Keratinocyte (primary cell): Measurements from ENCODE around the gene MEX3C. TPM values are rescaled to one million over a fixed set of nuclear protein-coding genes. Genes with fewer than 3 reads are reported as not detected.
A peak's percentile ranks its signal among the peaks of the same experiment; 100 is the strongest.

Source experiments
- DNase-seq: peaks from one replicate; pipeline ENCODE4 v3.0.0-alpha.2; 2011; ENCODE audit warnings: low read depth, missing footprints, low spot score
- FAIRE-seq: peaks from 2 replicates; lab custom pipeline; 2011; peaks lifted over from hg19 to GRCh38; lab: Jason Lieb, UNC
- H2AFZ ChIP-seq: 2 replicates; pipeline ENCODE4 v1.6.0; 2012; ENCODE audit warnings: low read length, control low read depth, inconsistent platforms; ENCODE audit not compliant: control insufficient read depth
- H3K27ac ChIP-seq: 2 replicates; pipeline ENCODE4 v1.5.1; 2011; ENCODE audit warnings: low read length; ENCODE audit not compliant: control insufficient read depth, insufficient read depth
- H3K27me3 ChIP-seq: 3 replicates; pipeline ENCODE4 v1.6.0; 2011; ENCODE audit warnings: low read length; ENCODE audit not compliant: control insufficient read depth, insufficient read depth; ENCODE audit errors: extremely low read depth
- H3K36me3 ChIP-seq, 2 experiments: 2 replicates in 1 of 2; 3 replicates in 1 of 2; pipeline ENCODE4 v1.5.1; 2011; ENCODE audit warnings: low read length in 2 of 2, mild to moderate bottlenecking in 1 of 2; ENCODE audit not compliant: control insufficient read depth in 2 of 2, insufficient read depth in 2 of 2; ENCODE audit errors: extremely low read depth in 1 of 2
- H3K4me1 ChIP-seq: 3 replicates; pipeline ENCODE4 v1.5.1; 2011; ENCODE audit warnings: low read length; ENCODE audit not compliant: control insufficient read depth, insufficient read depth; ENCODE audit errors: extremely low read depth
- H3K4me2 ChIP-seq: 3 replicates; pipeline ENCODE4 v1.6.0; 2011; ENCODE audit warnings: low read depth, low read length; ENCODE audit not compliant: control insufficient read depth, insufficient read depth; ENCODE audit errors: extremely low read depth
- H3K4me3 ChIP-seq, 3 experiments: fragments of 200-600 bp in 1 of 3; sonication (generic) in 1 of 3; 2 replicates in 2 of 3; 3 replicates in 1 of 3; pipeline ENCODE4 v1.5.1; 2011 to 2016; ENCODE audit warnings: low read length in 3 of 3, mild to moderate bottlenecking in 3 of 3, control low read depth in 2 of 3, inconsistent platforms in 1 of 3, low read depth in 1 of 3, mixed read lengths in 1 of 3, mixed run types in 1 of 3, moderate library complexity in 1 of 3; ENCODE audit not compliant: control insufficient read depth in 2 of 3, insufficient read depth in 2 of 3; ENCODE audit errors: extremely low read depth in 1 of 3
- H3K79me2 ChIP-seq: 2 replicates; pipeline ENCODE4 v1.6.0; 2012; ENCODE audit warnings: low read length; ENCODE audit not compliant: control insufficient read depth, insufficient read depth
- H3K9ac ChIP-seq: 3 replicates; pipeline ENCODE4 v1.6.0; 2011; ENCODE audit warnings: low read length; ENCODE audit not compliant: control insufficient read depth, insufficient read depth; ENCODE audit errors: extremely low read depth
- H3K9me1 ChIP-seq: 3 replicates; pipeline ENCODE4 v1.6.0; 2011; ENCODE audit warnings: low read length; ENCODE audit not compliant: control insufficient read depth, insufficient read depth; ENCODE audit errors: extremely low read depth
- H3K9me3 ChIP-seq: 2 replicates; pipeline ENCODE4 v1.5.1; 2012; ENCODE audit warnings: low read depth, low read length; ENCODE audit not compliant: control insufficient read depth
- H4K20me1 ChIP-seq: 3 replicates; pipeline ENCODE4 v1.6.0; 2011; ENCODE audit warnings: low read length; ENCODE audit not compliant: control insufficient read depth, insufficient read depth; ENCODE audit errors: extremely low read depth
- EZH2 ChIP-seq: IDR thresholded peaks from one replicate; pipeline ENCODE4 v1.6.1; 2012; ENCODE audit warnings: inconsistent platforms, mild to moderate bottlenecking, low read length, moderate library complexity
- dilution Hi-C: fragments of 300-500 bp; cut with MboI; formaldehyde crosslinking; loops from one replicate; pipeline ENCODE4 v1.7.0; 2020; ENCODE audit warnings: low sequenced_read_pairs; ENCODE audit not compliant: extremely low pct_ligation_motif_present
- polyA plus RNA-seq, 5 experiments: library from polyadenylated mRNA; depleted of rRNA in 3 of 5; stranded (reverse) in 3 of 5; stranded (forward) in 1 of 5; unstranded in 1 of 5; fragments of >200 nt; gene quantifications; 1 replicate in 1 of 5; 2 replicates in 3 of 5; 3 replicates in 1 of 5; pipeline versions ENCODE4 v1.2.1 to v1.2.3, GENCODE V29; 2011 to 2012; ENCODE audit warnings: missing spikeins in 2 of 5, low read depth in 1 of 5, low replicate concordance in 1 of 5
- TF ChIP-seq, protein P1 (sequence below), 3 experiments: IDR thresholded peaks in 1 of 3; conservative IDR thresholded peaks in 1 of 3; optimal IDR thresholded peaks in 1 of 3; 2 replicates in 2 of 3; 3 replicates in 1 of 3; pipeline versions ENCODE3 to v1.5.1; 2011; ENCODE audit warnings: low read length in 3 of 3, mild to moderate bottlenecking in 3 of 3, moderate library complexity in 2 of 3, control low read depth in 1 of 3, inconsistent platforms in 1 of 3; ENCODE audit not compliant: insufficient read depth in 2 of 3; ENCODE audit errors: extremely low read depth in 1 of 3

The MEX3C gene
- polyA plus RNA-seq, 1 donor (not counting 4 experiments of a cell fraction or from before 2014, with no cell fraction given): 75.1 TPM

- no peak for FAIRE-seq
- H3K4me2 ChIP-seq: peak overlapping the region; percentile 90
- no peak overlapping the region for H3K4me3 ChIP-seq
- peaks cover 8% of the 10 kb centered on the region for H4K20me1 ChIP-seq
- peaks cover 97% of the 10 kb centered on the region for H3K79me2 ChIP-seq
- H2AFZ ChIP-seq: no peak overlapping the region
- no peak overlapping the region for H3K9ac ChIP-seq
- peaks cover 34% of the 10 kb centered on the region for H3K4me1 ChIP-seq
- H3K9me3 ChIP-seq: no peaks in the 10 kb centered on the region
- H3K36me3 ChIP-seq: no peaks in the 10 kb centered on the region
- dilution Hi-C loops: no loop called here
- peak overlapping the region; percentile 20 for H3K27ac ChIP-seq
- no peaks in the 10 kb centered on the region for H3K9me1 ChIP-seq
- TF ChIP-seq, protein P1, sequence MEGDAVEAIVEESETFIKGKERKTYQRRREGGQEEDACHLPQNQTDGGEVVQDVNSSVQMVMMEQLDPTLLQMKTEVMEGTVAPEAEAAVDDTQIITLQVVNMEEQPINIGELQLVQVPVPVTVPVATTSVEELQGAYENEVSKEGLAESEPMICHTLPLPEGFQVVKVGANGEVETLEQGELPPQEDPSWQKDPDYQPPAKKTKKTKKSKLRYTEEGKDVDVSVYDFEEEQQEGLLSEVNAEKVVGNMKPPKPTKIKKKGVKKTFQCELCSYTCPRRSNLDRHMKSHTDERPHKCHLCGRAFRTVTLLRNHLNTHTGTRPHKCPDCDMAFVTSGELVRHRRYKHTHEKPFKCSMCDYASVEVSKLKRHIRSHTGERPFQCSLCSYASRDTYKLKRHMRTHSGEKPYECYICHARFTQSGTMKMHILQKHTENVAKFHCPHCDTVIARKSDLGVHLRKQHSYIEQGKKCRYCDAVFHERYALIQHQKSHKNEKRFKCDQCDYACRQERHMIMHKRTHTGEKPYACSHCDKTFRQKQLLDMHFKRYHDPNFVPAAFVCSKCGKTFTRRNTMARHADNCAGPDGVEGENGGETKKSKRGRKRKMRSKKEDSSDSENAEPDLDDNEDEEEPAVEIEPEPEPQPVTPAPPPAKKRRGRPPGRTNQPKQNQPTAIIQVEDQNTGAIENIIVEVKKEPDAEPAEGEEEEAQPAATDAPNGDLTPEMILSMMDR (optimal IDR thresholded peaks at IDR 0.05 in 1 of 3, IDR thresholded peaks at IDR 0.05 in 1 of 3, conservative IDR thresholded peaks at IDR 0.05 in 1 of 3; ENCODE audit: extremely low read depth in 1 of 3, insufficient read depth in 2 of 3, low read length in 3 of 3): no peak
- no peak for TF ChIP-seq EZH2
- H3K27me3 ChIP-seq: no peaks in the 10 kb centered on the region
- DNase-seq: no peak
These were observed 5.5 kb downstream of the MEX3C start for GRCh38 chr18:51192026-51192425.

GRCh38 chr18:51191128-51191717 is 6.3 kb downstream of the MEX3C start:
- dilution Hi-C loops: no loop called here
- Histone ChIP-seq H2AFZ (no peak overlapping the region), H3K36me3 (no peaks in the 10 kb centered on the region), H3K9me1 (no peaks in the 10 kb centered on the region), H4K20me1 (peaks cover 8% of the 10 kb centered on the region), H3K9ac (no peak overlapping the region), H3K4me3 (no peak overlapping the region), H3K4me1 (peaks cover 34% of the 10 kb centered on the region), H3K27ac (no peak overlapping the region), H3K27me3 (no peaks in the 10 kb centered on the region), H3K9me3 (no peaks in the 10 kb centered on the region), H3K4me2 (peak overlapping the region; percentile 4), H3K79me2 (peaks cover 99% of the 10 kb centered on the region)
- peak; percentile 17 for FAIRE-seq
- TF ChIP-seq EZH2: no peak
- TF ChIP-seq, protein P1 (optimal IDR thresholded peaks at IDR 0.05 in 1 of 3, IDR thresholded peaks at IDR 0.05 in 1 of 3, conservative IDR thresholded peaks at IDR 0.05 in 1 of 3; ENCODE audit: extremely low read depth in 1 of 3, insufficient read depth in 2 of 3, low read length in 3 of 3): no peak
- no peak for DNase-seq
